HG03060 (cell line): ENCODE measurements around the gene DNAI4.

ENCODE experiments used
- ATAC-seq: cut with Tn5 transposase; IDR thresholded peaks from one replicate; pipeline ENCODE4 v1.9.1; 2021; ENCODE audit warnings: low read depth, moderate number of reproducible peaks; ENCODE audit not compliant: unreplicated experiment

Gene DNAI4

DNA sequence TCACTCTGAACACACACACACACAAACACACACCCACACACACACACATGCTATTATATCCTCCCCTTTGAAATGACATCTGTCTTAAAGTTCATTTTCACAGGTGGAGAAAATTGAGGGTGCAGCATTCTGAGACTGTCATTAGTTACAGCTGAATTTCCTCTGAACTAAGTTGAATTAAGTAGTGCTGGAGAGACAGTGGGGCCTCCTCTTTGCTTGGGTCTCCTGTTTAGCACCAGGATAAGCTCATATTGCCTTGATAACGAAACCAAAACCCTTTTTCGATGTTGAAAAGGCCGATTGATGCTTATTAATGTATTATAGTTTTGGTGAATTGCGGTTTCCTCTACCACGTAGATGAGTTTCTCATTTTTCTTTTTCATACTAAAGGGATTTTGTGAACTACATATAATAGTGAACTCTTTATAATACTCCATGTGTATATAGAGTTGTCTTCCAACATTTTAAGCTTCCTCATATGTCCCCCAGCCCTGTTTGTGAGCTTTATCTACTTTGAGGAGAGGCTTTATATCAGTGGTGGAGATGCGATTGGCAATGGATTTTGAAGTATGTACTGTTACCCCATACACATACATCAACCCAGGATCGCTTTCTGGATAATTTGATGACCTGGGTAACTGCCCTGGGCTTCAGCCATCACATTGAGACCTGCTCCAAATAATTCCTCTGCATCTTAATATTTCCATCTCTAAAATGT, 155.0 kb downstream of the DNAI4 start:
- no peak for ATAC-seq

DNA sequence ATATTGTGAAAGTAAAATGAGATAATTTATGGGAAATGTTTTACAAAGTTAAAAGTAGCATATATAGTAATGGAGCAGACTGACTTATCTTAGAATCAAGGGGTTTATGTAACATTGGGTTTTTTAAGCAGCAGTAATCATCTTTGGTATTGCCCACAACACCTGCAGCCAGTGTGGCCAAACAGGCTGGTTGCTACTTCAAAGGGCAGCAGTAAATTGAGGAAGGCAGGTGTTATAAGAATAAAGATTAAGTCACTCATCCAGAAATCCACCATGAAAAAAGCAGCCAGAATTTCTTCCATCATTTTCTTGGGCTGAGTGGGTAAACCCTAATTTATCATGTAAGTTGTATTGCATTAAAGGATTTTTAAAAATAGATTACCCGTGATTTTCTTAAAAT, 155.7 kb downstream of the DNAI4 start:
- ATAC-seq = no peak

DNA sequence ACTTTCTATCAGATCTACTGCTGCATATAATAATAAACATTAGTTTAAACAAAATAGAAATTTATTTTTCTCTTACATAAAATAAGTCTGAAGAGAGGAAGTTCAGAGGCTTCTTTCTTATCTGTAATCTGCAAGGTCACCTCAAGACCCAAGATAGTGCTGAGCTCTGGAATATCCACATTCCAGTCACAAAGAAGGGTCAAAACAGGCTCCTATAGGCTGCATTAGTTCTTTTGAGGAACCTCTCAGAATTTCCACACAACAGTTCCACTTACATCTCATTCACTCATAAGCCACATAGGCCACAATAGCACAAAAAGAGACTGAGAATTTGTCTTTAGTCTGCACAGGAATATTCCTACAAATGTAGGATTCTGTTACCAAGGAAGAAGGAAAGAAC, 157.0 kb downstream of the DNAI4 start:
- ATAC-seq = no peak

DNA sequence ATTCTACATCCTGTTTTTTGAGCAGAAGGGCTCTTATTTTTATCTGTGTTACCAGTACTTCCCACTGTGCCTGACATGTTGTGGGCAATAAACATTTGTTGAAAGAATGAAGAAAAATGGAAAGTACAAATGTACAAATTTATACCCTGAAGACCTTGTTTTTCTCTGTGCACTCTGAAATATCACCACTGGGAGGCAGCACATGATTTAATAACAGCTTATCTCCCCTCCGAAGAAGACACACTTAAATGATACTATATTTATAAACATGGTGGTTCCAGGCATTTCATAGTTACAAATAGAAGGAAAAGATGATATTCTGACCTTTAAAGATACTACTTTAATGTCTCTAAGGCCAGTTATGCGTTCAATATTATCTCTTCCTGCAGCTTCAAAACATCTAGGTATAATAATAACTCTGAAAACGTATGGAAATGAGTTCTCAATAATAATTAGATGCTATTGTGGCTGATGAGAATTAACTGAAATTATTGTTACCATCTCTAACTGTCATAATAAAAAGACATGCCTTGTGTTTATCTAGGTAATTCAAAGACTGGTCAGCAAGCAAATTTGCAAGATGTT, 159.6 kb downstream of the DNAI4 start:
- ATAC-seq = peak; percentile 64
